HepG2 (cell line): ENCODE measurements around the gene SINHCAF. TPM values are rescaled to one million over a fixed set of nuclear protein-coding genes. Genes with fewer than 3 reads are reported as not detected.

Experiments
- AHR ChIP-seq: IDR thresholded peaks from 2 replicates; pipeline ENCODE4 v1.6.1; 2018; ENCODE audit warnings: missing genetic modification reagents, missing compliant biosample characterization
- ATRX ChIP-seq: sonication (generic); formaldehyde crosslinking; IDR thresholded peaks from 2 replicates; pipeline ENCODE4 v1.4.0; 2020; ENCODE audit warnings: missing genetic modification reagents, borderline replicate concordance
- GFI1 ChIP-seq: sonication (generic); formaldehyde crosslinking; IDR thresholded peaks from 2 replicates; pipeline ENCODE4 v1.5.0; 2020; ENCODE audit warnings: missing genetic modification reagents, mild to moderate bottlenecking, borderline replicate concordance
- KIAA2018 ChIP-seq: sonication (generic); formaldehyde crosslinking; IDR thresholded peaks from 2 replicates; pipeline ENCODE4 v1.5.0; 2020; ENCODE audit warnings: mild to moderate bottlenecking, missing genetic modification reagents, borderline replicate concordance
- MIXL1 ChIP-seq: IDR thresholded peaks from 2 replicates; pipeline ENCODE4 v1.6.1; 2016
- NFIC ChIP-seq: IDR thresholded peaks from 2 replicates; pipeline ENCODE4 v1.6.1; 2012; ENCODE audit warnings: mild to moderate bottlenecking, low read length, inconsistent platforms
- PBX2 ChIP-seq: IDR thresholded peaks from 2 replicates; pipeline ENCODE4 v1.6.1; 2016; ENCODE audit warnings: control low read depth
- PTBP1 ChIP-seq: fragments of 200-400 bp; formaldehyde crosslinking; IDR thresholded peaks from 2 replicates; pipeline ENCODE4 v1.6.1; 2018; ENCODE audit warnings: low read length, low read depth; ENCODE audit not compliant: poor library complexity, severe bottlenecking
- RFXAP ChIP-seq: sonication (generic); formaldehyde crosslinking; IDR thresholded peaks from 2 replicates; pipeline ENCODE4 v1.4.0; 2020; ENCODE audit warnings: missing genetic modification reagents, borderline replicate concordance
- SP1 ChIP-seq, 2 experiments: fragments of 450-650 bp in 1 of 2; sonication (generic) in 1 of 2; formaldehyde crosslinking in 1 of 2; IDR thresholded peaks; 2 replicates each; pipeline versions ENCODE4 v1.4.0 to v1.6.1; 2016 to 2020; ENCODE audit warnings: missing genetic modification reagents in 1 of 2
- WIZ ChIP-seq: sonication (generic); formaldehyde crosslinking; IDR thresholded peaks from 2 replicates; pipeline ENCODE4 v1.5.1; 2020; ENCODE audit warnings: mild to moderate bottlenecking, missing genetic modification reagents
- ZNF350 ChIP-seq: sonication (generic); formaldehyde crosslinking; IDR thresholded peaks from 2 replicates; pipeline ENCODE4 v1.4.0; 2020; ENCODE audit warnings: mild to moderate bottlenecking, low read depth, missing genetic modification reagents, borderline replicate concordance
- ZNF496 ChIP-seq: sonication (generic); formaldehyde crosslinking; IDR thresholded peaks from 2 replicates; pipeline ENCODE4 v1.8.1; 2023; ENCODE audit warnings: mild to moderate bottlenecking, moderate library complexity, missing genetic modification reagents; ENCODE audit not compliant: insufficient replicate concordance
- ZNF644 ChIP-seq: IDR thresholded peaks from 2 replicates; pipeline ENCODE4 v1.6.1; 2016; ENCODE audit warnings: low read depth
- polyA plus RNA-seq, 8 experiments: library from polyadenylated mRNA; depleted of rRNA in 3 of 8; stranded (reverse) in 7 of 8; unstranded in 1 of 8; fragments of >200 nt; fragmentation: Illumina TruSeq in 4 of 8; extraction: Trizol in 4 of 8; gene quantifications; 2 replicates each; pipeline versions ENCODE4 v1.2.1 to v1.2.3, GENCODE V29; 2011 to 2016; ENCODE audit warnings: low read depth in 4 of 8, missing spikeins in 1 of 8, mixed read lengths in 1 of 8; ENCODE audit not compliant: insufficient read depth in 1 of 8
- total RNA-seq, 5 experiments: library from RNA; depleted of rRNA; stranded (reverse); fragments of >200 nt; fragmentation: Illumina TruSeq; extraction: Trizol; gene quantifications; 2 replicates each; pipeline ENCODE4 v1.2.3, GENCODE V29; 2016; ENCODE audit warnings: low read depth in 1 of 5
- TF ChIP-seq, protein P1 (sequence below): sonication (generic); formaldehyde crosslinking; IDR thresholded peaks from 2 replicates; pipeline ENCODE4; 2020; ENCODE audit warnings: missing genetic modification reagents, mild to moderate bottlenecking, borderline replicate concordance
- TF ChIP-seq, protein P2 (sequence below): sonication (generic); formaldehyde crosslinking; conservative IDR thresholded peaks from 2 replicates; pipeline ENCODE4 v1.4.0; 2020; ENCODE audit warnings: missing genetic modification reagents

The SINHCAF gene
- total and polyA plus RNA-seq, 2 of the 13 experiments (the other 11 are each of a cell fraction or from before 2014, with no cell fraction given) = 54.6 to 97.8 TPM

DNA sequence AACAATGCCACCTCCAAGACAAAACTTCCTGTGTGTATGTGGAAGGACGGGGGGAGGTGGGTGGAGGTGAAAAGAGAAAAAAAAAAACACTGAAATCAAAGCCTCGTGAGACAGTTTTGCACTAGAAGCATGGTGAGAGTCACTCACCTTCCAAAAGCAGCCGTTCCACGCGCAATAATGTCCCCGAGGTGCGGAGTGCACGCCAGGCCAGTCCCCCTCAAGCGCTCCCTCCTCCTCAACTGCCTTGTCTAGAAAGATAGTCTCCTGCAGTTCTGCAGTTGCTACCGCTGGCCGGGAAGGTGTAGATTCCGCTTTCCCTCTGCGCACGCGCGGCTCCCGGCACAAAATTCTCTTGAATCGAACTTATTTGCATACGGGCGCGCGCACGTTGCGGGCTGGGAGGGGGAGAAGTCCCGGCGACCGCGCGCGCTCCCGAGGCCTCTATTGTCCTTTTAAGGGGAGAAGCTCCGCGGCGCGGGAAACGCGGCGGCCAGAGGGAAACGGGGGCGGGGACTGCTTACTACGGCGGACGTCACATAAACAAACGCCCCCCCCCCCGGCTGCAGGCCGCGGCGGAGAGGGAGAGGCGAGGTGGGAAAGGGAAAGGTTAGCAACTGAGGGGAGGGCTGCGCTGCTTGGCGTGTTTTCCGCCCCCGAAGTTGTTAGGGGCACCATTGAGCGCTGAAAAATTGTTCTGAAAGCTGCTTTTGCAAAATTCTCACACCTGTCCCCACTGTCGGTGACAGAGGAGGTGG, at the start of gene SINHCAF (continued):
- TF ChIP-seq, protein P1, sequence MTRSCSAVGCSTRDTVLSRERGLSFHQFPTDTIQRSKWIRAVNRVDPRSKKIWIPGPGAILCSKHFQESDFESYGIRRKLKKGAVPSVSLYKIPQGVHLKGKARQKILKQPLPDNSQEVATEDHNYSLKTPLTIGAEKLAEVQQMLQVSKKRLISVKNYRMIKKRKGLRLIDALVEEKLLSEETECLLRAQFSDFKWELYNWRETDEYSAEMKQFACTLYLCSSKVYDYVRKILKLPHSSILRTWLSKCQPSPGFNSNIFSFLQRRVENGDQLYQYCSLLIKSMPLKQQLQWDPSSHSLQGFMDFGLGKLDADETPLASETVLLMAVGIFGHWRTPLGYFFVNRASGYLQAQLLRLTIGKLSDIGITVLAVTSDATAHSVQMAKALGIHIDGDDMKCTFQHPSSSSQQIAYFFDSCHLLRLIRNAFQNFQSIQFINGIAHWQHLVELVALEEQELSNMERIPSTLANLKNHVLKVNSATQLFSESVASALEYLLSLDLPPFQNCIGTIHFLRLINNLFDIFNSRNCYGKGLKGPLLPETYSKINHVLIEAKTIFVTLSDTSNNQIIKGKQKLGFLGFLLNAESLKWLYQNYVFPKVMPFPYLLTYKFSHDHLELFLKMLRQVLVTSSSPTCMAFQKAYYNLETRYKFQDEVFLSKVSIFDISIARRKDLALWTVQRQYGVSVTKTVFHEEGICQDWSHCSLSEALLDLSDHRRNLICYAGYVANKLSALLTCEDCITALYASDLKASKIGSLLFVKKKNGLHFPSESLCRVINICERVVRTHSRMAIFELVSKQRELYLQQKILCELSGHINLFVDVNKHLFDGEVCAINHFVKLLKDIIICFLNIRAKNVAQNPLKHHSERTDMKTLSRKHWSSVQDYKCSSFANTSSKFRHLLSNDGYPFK (CRISPR knock-in tag) = no peak; the same call in 1 of the 2 replicates
- peak; percentile 25; the same call in 1 of the 2 replicates for TF ChIP-seq ZNF350 (CRISPR knock-in tag)
- TF ChIP-seq SP1 (IDR thresholded peaks at IDR 0.05) = no peak
- TF ChIP-seq SP1 (CRISPR knock-in tag; IDR thresholded peaks at IDR 0.05) = no peak
- TF ChIP-seq PBX2 (CRISPR knock-in tag) = no peak
- TF ChIP-seq GFI1 = no peak
- no peak for TF ChIP-seq NFIC
- no peak; the same call in 1 of the 2 replicates for TF ChIP-seq KIAA2018 (CRISPR knock-in tag)
- TF ChIP-seq ZNF644 (CRISPR knock-in tag) = no peak
- no peak for TF ChIP-seq ZNF496 (CRISPR knock-in tag)
- TF ChIP-seq WIZ (CRISPR knock-in tag) = no peak
- TF ChIP-seq AHR (CRISPR knock-in tag) = no peak
- TF ChIP-seq, protein P2, sequence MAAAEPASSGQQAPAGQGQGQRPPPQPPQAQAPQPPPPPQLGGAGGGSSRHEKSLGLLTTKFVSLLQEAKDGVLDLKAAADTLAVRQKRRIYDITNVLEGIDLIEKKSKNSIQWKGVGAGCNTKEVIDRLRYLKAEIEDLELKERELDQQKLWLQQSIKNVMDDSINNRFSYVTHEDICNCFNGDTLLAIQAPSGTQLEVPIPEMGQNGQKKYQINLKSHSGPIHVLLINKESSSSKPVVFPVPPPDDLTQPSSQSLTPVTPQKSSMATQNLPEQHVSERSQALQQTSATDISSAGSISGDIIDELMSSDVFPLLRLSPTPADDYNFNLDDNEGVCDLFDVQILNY (CRISPR knock-in tag) = peak; percentile 91
- TF ChIP-seq RFXAP = peak; percentile 39; the same call in 1 of the 2 replicates
- TF ChIP-seq MIXL1 (CRISPR knock-in tag) = no peak; the same call in 1 of the 2 replicates
- TF ChIP-seq ATRX (CRISPR knock-in tag) = no peak
- peak; percentile 65 for TF ChIP-seq PTBP1
